Fibroblast of pulmonary artery (primary cell): ENCODE measurements around the gene GAGE12D.
"Not testable (repeated sequence)": the region's sequence is repeated elsewhere in the genome, so short reads cannot be mapped to it uniquely, and the experiment has no call there.

ENCODE experiments used
- DNase-seq: peaks from one replicate; pipeline ENCODE4 v3.0.0-alpha.2; 2010; ENCODE audit warnings: low read depth
- H3K4me3 ChIP-seq: replicated peaks from 2 replicates; pipeline ENCODE4 v1.5.1; 2011; ENCODE audit warnings: low read depth, mild to moderate bottlenecking, control low read depth, low read length, moderate library complexity

GAGE12D gene, protein sequence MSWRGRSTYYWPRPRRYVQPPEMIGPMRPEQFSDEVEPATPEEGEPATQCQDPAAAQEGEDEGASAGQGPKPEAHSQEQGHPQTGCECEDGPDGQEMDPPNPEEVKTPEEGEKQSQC

DNA sequence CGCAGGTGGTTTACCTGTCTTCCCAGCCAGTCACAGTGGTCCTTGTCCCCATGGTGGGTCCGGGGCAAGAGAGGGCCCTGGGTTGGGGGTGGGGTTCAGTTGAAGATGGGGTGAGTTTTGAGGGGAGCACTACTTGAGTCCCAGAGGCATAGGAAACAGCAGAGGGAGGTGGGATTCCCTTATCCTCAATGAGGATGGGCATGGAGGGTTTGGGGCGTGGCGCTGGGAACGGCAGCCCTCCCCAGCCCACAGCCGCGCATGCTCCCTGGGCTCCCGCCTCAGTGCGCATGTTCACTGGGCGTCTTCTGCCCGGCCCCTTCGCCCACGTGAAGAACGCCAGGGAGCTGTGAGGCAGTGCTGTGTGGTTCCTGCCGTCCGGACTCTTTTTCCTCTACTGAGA lies at the start of gene GAGE12D:
Gene GAGE12D (plus strand): TSS at position 301 of the 400 bp plus-strand sequence. CDS start 1,155 bp downstream, outside the sequence.
- H3K4me3 ChIP-seq, DNase-seq: not testable (repeated sequence)

GRCh38 chrX:49531877-49532276 lies 9.7 kb upstream of the GAGE12D start, which contains the start of gene GAGE12C:
TSS of gene GAGE12C (plus strand) at chrX:49532177. CDS start at chrX:49533332, 1,155 bp downstream.
- not testable (repeated sequence) for H3K4me3 ChIP-seq, DNase-seq

- not testable (repeated sequence) for DNase-seq, H3K4me3 ChIP-seq
Measured at GRCh38 chrX:49550989-49551388, 9.5 kb downstream of the GAGE12D start, which contains the start of gene GAGE12E. TSS of gene GAGE12E (plus strand) at chrX:49551289. CDS start at chrX:49552444, 1,155 bp downstream.

- DNase-seq, H3K4me3 ChIP-seq: not testable (repeated sequence)
Measured at GRCh38 chrX:49560542-49560941, 19.0 kb downstream of the GAGE12D start, which contains the start of gene GAGE12F. TSS of gene GAGE12F (plus strand) at chrX:49560842. CDS start at chrX:49561997, 1,155 bp downstream.

GRCh38 chrX:49568728-49569127 lies 27.2 kb downstream of the GAGE12D start:
- H3K4me3 ChIP-seq, DNase-seq: not testable (repeated sequence)

DNA sequence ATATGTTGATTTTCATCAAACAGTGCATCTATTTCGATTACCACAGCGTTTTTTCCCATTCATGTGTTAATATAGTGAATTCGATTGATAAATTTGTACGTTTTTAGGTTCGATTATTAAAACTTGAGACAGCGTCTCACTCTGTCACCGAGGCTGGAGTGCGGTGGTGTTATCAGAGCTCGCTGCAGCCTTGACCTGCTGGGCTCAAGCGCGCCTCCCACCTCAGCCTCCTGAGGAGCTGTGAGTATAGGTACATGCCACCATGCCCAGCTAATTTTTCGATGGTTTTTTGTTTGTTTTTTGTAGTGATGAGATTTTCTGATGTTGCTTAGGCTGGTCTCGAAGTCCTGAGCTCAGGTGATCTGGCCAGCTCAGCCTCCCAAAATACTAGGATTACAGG lies 27.6 kb downstream of the GAGE12D start:
- not testable (repeated sequence) for H3K4me3 ChIP-seq, DNase-seq

GRCh38 chrX:49570100-49570499 lies 28.6 kb downstream of the GAGE12D start, which contains the start of gene GAGE12G:
TSS of gene GAGE12G (plus strand) at chrX:49570400. CDS start at chrX:49571555, 1,155 bp downstream.
- DNase-seq, H3K4me3 ChIP-seq: not testable (repeated sequence)

DNA sequence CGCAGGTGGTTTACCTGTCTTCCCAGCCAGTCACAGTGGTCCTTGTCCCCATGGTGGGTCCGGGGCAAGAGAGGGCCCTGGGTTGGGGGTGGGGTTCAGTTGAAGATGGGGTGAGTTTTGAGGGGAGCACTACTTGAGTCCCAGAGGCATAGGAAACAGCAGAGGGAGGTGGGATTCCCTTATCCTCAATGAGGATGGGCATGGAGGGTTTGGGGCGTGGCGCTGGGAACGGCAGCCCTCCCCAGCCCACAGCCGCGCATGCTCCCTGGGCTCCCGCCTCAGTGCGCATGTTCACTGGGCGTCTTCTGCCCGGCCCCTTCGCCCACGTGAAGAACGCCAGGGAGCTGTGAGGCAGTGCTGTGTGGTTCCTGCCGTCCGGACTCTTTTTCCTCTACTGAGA lies 38.1 kb downstream of the GAGE12D start, which contains the start of gene GAGE12H:
Gene GAGE12H (plus strand): TSS at position 301 of the 400 bp plus-strand sequence. CDS start 1,155 bp downstream, outside the sequence.
- H3K4me3 ChIP-seq, DNase-seq: not testable (repeated sequence)

DNA sequence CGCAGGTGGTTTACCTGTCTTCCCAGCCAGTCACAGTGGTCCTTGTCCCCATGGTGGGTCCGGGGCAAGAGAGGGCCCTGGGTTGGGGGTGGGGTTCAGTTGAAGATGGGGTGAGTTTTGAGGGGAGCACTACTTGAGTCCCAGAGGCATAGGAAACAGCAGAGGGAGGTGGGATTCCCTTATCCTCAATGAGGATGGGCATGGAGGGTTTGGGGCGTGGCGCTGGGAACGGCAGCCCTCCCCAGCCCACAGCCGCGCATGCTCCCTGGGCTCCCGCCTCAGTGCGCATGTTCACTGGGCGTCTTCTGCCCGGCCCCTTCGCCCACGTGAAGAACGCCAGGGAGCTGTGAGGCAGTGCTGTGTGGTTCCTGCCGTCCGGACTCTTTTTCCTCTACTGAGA lies 47.7 kb downstream of the GAGE12D start, which contains the start of gene GAGE2A:
Gene GAGE2A (plus strand): TSS at position 301 of the 400 bp plus-strand sequence. CDS start 1,155 bp downstream, outside the sequence.
- H3K4me3 ChIP-seq, DNase-seq: not testable (repeated sequence)

- H3K4me3 ChIP-seq, DNase-seq: not testable (repeated sequence)
Measured at GRCh38 chrX:49589769-49590478, 48.4 kb downstream of the GAGE12D start.

DNA sequence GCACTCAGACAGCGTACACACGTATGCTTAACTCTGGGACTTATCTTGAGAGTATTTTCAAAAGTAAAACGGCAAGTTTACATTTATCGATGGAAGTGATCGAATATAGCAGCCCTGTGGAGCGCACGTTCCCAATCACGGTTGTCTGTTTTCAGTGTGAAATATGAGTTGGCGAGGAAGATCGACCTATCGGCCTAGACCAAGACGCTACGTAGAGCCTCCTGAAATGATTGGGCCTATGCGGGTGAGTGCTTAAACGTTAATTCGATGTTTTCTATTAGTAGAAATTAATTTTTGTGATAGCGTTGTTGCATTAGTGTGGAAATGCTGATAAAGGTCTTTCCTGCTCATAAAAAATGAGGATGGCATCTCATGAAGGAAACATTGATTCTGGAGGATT lies 49.0 kb downstream of the GAGE12D start:
- H3K4me3 ChIP-seq, DNase-seq: not testable (repeated sequence)
